ENCODE data around the gene DCDC2. TPM values are rescaled to one million over a fixed set of nuclear protein-coding genes. Genes with fewer than 3 reads are reported as not detected.
A peak's percentile ranks its signal among the peaks of the same experiment; 100 is the strongest.

DCDC2 gene
- total RNA-seq, 1 experiment from 2014 or later, result 191 TPM

- H3K4me1 ChIP-seq, result peaks cover 35% of the 10 kb centered on the region
- POLR2A ChIA-PET, result no interaction called here
- no peaks in the 10 kb centered on the region for H3K27me3 ChIP-seq (replicated peaks; ENCODE audit: control insufficient read depth, insufficient read depth, low read length)
- BruUV-seq (replicated peaks), result no TSS peak
- H3K4me3 ChIP-seq (ENCODE audit: low read depth, low read length), result no peak overlapping the region
- no peaks in the 10 kb centered on the region; the same call in 1 of the 2 replicates for H3K36me3 ChIP-seq (ENCODE audit: control insufficient read depth, insufficient read depth, low read length)
- Mint-ChIP-seq H3K36me3 (ENCODE audit: insufficient read depth, unreplicated experiment) (peaks cover 88% of the 10 kb centered on the region), H3K4me1 (ENCODE audit: low read depth, unreplicated experiment) (peaks cover 53% of the 10 kb centered on the region), H3K9me3 (ENCODE audit: unreplicated experiment) (peaks cover 25% of the 10 kb centered on the region), H3K27me3 (ENCODE audit: insufficient read depth, unreplicated experiment) (no peaks in the 10 kb centered on the region), H3K4me3 (ENCODE audit: unreplicated experiment) (no peak overlapping the region), H3K27ac (ENCODE audit: unreplicated experiment) (peak overlapping the region; percentile 22)
- intact Hi-C loops (cut with micrococcal nuclease; ENCODE audit: unreplicated experiment), result no loop called here
- no peaks in the 10 kb centered on the region for H3K9me3 ChIP-seq
- DNase-seq, result no peak
- CTCF ChIA-PET, result no interaction called here
- no peak for TF ChIP-seq CTCF (IDR thresholded peaks at IDR 0.05; ENCODE audit: insufficient read depth in 1 of 2, low read depth in 1 of 2, low read length in 1 of 2, severe bottlenecking in 1 of 2, unreplicated experiment in 1 of 2)
Measured at GRCh38 chr6:24197892-24198291, 160.0 kb downstream of the DCDC2 start.

- no TSS peak for BruUV-seq (replicated peaks)
- H3K27me3 Mint-ChIP-seq (ENCODE audit: insufficient read depth, unreplicated experiment), result no peaks in the 10 kb centered on the region
- intact Hi-C loops (cut with micrococcal nuclease; ENCODE audit: unreplicated experiment), result loop anchor here (1.0 kb wide), 1 partner anchor 48 kb away; no protein-coding TSS in a partner anchor
- TF ChIP-seq CTCF (IDR thresholded peaks at IDR 0.05; ENCODE audit: insufficient read depth in 1 of 2, low read depth in 1 of 2, low read length in 1 of 2, severe bottlenecking in 1 of 2, unreplicated experiment in 1 of 2), result no peak
- H3K27ac Mint-ChIP-seq (ENCODE audit: unreplicated experiment), result peak overlapping the region; percentile 82
- no peaks in the 10 kb centered on the region for H3K27me3 ChIP-seq (replicated peaks; ENCODE audit: control insufficient read depth, insufficient read depth, low read length)
- H3K36me3 ChIP-seq (ENCODE audit: control insufficient read depth, insufficient read depth, low read length), result no peaks in the 10 kb centered on the region; the same call in 1 of the 2 replicates
- peaks cover 18% of the 10 kb centered on the region for H3K9me3 Mint-ChIP-seq (ENCODE audit: unreplicated experiment)
- POLR2A ChIA-PET, result no interaction called here
- peaks cover 35% of the 10 kb centered on the region for H3K4me1 ChIP-seq
- H3K9me3 ChIP-seq, result no peaks in the 10 kb centered on the region
- CTCF ChIA-PET, result no interaction called here
- H3K36me3 Mint-ChIP-seq (ENCODE audit: insufficient read depth, unreplicated experiment), result peaks cover 86% of the 10 kb centered on the region
- no peak for DNase-seq
- H3K4me1 Mint-ChIP-seq (ENCODE audit: low read depth, unreplicated experiment), result peaks cover 46% of the 10 kb centered on the region
- H3K4me3 ChIP-seq (ENCODE audit: low read depth, low read length), result no peak overlapping the region
- H3K4me3 Mint-ChIP-seq (ENCODE audit: unreplicated experiment), result peak overlapping the region; percentile 12
Measured at GRCh38 chr6:24195836-24196597, 161.8 kb downstream of the DCDC2 start.

GRCh38 chr6:24194978-24195700 lies 162.7 kb downstream of the DCDC2 start:
- H3K27me3 ChIP-seq (replicated peaks; ENCODE audit: control insufficient read depth, insufficient read depth, low read length), result no peaks in the 10 kb centered on the region
- H3K4me3 ChIP-seq (ENCODE audit: low read depth, low read length), result no peak overlapping the region
- Mint-ChIP-seq H3K4me1 (ENCODE audit: low read depth, unreplicated experiment) (peaks cover 38% of the 10 kb centered on the region), H3K4me3 (ENCODE audit: unreplicated experiment) (no peak overlapping the region), H3K27me3 (ENCODE audit: insufficient read depth, unreplicated experiment) (no peaks in the 10 kb centered on the region), H3K9me3 (ENCODE audit: unreplicated experiment) (peaks cover 9% of the 10 kb centered on the region), H3K36me3 (ENCODE audit: insufficient read depth, unreplicated experiment) (peaks cover 81% of the 10 kb centered on the region), H3K27ac (ENCODE audit: unreplicated experiment) (peak overlapping the region; percentile 82)
- H3K36me3 ChIP-seq (ENCODE audit: control insufficient read depth, insufficient read depth, low read length), result no peaks in the 10 kb centered on the region; the same call in 1 of the 2 replicates
- TF ChIP-seq CTCF (IDR thresholded peaks at IDR 0.05; ENCODE audit: insufficient read depth in 1 of 2, low read depth in 1 of 2, low read length in 1 of 2, severe bottlenecking in 1 of 2, unreplicated experiment in 1 of 2), result no peak
- intact Hi-C loops (cut with micrococcal nuclease; ENCODE audit: unreplicated experiment), result loop anchor here (1.0 kb wide), 1 partner anchor 47 kb away; no protein-coding TSS in a partner anchor
- no peaks in the 10 kb centered on the region for H3K9me3 ChIP-seq
- no TSS peak for BruUV-seq (replicated peaks)
- ChIA-PET POLR2A (no interaction called here), CTCF (no interaction called here)
- peak in 1 of 2 experiments; percentile 36 for DNase-seq
- H3K4me1 ChIP-seq, result peaks cover 35% of the 10 kb centered on the region

Measured in Caco-2 (cell line).